GM19463 (cell line): ENCODE data around the gene ATP2B1.
"Not testable (repeated sequence)": the region's sequence is repeated elsewhere in the genome, so short reads cannot be mapped to it uniquely, and the experiment has no call there.

Experiments used
- ATAC-seq: cut with Tn5 transposase; IDR thresholded peaks from one replicate; pipeline ENCODE4 v1.9.1; 2021; ENCODE audit warnings: mild to moderate bottlenecking, moderate library complexity; ENCODE audit not compliant: unreplicated experiment

Gene ATP2B1

DNA sequence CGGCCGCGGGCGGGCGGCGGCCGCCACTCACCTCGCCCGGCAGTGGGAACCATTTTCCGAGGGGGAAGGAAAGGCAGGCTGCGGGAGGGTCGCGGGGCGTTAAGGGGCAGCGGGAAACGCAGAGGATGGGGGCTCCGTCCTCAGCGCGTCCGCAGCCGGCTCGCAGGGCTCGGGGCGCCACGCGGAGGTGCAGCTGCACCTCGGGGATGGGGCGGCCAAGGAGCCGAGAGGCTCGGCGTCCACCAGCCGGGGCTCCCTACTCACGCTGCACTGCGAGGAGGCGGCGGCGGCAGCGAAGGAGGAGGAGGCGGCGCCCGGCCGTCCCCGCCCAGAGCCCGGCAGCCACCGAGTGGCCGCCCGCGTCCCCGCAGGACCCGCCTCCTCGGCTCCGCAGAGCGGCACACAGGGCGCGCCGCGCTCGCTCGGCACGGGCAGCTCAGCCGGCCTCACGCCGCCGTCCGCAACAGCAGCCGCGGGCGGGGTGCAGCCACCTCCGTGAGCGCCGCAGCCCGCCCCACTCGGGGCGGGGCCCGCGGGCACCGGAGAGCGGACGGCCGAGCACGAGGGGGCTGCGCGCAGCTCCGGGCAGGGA is at the start of gene ATP2B1:
TSS of gene ATP2B1 (minus strand) at position 274 of the 592 bp plus-strand sequence. CDS start 52,952 bp downstream, outside the sequence.
- peak; percentile 54 for ATAC-seq

DNA sequence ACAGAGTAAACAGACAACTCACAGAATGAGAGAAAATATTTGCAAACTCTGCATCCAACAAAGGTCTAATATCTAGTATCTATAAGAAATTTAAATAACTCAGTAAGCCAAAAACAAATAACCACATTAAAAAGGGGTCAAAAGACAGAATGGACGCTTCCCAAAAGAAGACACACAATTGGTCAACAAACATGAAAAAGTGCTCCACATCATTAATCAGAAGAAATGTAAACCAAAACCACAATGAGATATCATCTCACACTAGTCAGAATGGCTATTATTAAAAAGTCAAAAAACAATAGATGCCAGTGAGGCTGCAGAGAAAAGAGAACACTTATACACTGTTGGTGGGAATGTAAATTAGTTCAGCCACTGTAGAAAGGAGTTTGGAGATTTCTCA is 49.3 kb upstream of the ATP2B1 start:
- not testable (repeated sequence) for ATAC-seq

DNA sequence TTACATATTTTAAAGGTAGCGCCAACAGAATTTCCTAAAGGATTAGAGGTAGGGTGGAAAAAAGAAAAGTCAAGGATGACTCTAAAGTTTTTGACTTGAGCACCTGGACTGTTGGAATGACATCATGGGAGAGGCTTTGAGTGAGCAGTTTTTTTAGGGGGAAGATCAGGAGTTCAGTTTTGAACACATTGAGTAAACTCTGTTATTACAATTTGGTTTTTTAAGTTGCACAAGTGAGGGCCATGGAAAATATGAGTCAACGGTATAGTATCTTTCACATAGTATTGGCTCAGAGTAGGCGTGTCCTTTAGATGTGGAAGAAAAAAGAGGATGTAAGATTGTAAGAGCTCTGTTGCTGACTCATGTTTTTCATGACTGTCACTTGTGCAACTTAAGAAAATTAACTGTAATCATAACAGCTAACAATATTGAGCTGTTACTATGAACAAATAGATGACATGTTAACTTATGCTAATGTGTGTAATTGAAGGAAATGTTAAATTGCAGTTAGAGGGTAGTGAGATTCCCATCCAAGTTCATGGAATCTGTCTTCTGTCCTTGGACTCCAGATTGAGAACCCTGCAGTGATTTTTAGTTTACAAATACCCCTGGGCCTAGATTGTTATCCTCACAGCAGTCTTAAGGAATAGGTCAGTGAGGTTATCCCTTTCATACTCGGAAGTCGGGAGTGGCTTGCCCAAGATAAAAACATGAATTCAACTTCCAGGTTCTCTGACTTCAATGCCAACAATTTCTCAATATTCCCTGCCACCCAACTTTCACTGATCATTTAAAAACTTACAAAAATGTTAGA is 48.2 kb upstream of the ATP2B1 start:
- peak; percentile 91 for ATAC-seq

DNA sequence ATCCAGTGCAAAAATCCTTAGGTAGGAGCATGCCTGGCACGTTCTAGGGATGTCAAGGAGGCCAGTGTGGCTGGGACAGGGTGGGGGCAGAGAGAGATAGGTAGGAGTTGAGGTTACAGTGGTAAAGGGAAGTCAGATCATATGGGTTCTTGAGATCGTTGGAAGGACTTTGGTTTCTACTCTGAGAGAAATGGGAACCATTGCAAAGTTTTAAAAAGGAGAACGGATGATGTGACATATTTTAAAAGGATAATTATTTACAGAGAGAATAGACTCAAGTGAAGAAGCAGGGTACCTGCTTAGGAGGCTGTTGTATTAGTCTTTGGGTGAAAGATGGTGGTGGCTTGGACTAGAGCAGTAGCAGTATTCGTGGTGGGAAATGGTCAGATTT is 47.6 kb upstream of the ATP2B1 start:
- ATAC-seq = peak; percentile 15

DNA sequence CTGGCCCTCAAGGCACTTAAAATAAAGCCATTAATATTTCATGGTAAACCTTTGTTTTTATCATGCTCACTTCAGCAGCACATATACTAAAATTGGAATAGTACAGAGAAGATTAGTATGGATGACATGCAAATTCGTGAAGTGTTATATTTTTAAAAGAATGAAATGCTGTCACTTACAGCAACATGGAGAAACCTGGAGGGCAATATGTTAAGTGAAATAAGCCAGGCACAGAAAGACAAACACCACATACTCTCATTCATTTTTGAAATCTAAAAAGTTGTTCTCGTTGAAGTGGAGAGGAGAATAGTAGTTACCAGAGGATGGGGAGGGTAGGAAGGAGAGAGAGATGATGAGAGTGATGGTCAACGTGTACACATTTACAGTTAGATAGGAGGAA is 45.4 kb upstream of the ATP2B1 start:
- no peak for ATAC-seq

DNA sequence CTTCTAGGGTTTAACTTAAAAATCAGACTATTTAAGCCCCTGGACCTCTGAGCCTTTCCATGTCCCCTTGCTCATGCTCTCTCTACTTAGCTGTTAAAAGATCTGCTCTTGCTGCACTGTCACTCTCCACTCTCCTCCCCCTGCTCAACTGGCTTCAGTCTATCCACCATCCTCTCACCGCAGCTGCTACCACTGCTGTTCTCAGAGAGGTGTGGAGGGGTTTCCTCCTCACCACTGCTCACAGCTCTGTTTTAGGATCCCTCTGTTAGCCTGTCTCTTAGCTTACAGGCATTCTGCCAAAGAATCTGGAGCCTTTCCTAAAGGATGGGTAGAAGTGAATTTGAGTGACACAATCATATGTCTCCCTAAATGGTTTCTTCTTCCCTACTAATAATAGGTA is 43.7 kb upstream of the ATP2B1 start:
- ATAC-seq = peak; percentile 34

DNA sequence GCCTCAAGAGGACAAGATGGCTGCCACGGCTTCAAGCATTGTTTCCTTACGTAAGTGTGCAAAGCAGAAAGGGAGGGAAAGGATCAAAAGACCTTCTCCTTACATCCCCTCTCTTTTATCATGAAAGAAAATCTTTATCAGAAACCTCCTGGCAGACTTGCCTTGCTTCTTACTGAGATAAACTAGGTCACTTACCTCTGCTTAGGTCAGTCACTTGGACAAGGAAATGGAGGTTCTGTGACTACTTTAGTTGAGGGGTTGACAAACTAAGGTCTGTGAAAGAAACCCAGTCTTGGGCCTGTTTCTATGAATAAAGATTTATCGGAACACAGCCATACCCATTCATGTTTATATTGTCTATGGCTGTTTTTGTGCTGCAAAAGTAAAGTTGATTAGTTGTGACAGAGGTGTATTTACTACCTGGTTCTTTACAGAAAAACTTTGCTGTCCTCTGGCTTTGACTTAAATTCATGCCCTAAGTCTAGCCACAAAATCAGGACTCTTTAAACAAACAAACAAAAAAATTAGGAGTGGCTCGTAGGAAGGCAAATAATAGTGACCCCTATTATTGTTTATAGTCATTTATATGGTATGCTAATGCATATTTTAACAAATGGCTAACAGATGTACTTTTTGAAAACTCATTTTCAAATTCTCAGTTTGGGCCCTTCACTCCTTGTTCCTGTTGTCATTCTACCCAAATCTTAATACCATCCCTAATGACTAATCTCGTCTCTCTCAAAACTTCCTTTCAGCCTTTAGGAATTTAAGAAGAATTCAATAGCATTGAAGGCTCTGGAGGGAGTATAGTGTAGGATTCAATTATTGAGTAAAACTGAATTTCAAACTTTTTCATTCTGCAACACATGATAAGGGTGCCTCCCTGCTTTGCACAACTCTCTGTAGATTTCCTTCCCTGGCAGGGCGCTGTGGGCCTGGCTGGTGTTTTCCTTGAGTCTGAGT is 42.0 kb upstream of the ATP2B1 start:
- ATAC-seq = no peak

DNA sequence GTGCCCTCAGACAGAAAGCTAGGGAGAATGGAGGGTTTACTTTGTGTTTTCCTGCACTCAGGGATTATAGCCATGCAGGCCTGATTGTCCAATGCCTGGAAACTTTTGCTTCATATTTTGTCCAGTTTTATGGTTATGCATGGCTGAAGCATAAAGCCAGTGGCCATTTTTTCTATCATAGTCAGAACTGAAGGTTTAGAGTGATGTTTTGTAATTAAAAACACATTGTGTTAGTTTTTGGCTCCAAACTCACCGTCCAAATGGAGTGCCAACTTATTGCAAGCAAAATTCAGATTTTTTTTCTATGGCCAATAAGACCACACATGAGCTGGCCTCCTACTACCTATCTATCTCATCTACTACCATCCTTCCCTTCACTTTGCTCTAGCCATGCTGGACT is 40.2 kb upstream of the ATP2B1 start:
- no peak for ATAC-seq

DNA sequence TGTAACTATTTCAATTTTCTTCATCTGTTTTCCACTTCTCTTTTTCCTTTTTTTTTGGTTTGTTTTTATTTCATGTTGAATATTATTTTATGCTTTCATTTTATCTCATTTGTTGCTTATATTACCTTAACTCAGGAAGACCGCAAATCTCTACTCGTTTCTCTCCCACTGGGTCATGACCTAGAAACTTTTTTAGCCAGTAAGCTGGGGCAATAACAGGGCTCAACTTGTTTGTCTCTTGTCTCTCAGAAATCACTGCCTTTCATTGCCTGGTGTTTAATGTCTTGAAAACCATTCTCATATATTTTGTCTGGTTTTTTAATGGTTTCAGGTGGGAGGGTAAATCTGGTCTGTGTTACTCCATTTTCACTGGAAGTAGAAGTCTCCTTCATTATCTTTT is 36.6 kb upstream of the ATP2B1 start:
- no peak for ATAC-seq

DNA sequence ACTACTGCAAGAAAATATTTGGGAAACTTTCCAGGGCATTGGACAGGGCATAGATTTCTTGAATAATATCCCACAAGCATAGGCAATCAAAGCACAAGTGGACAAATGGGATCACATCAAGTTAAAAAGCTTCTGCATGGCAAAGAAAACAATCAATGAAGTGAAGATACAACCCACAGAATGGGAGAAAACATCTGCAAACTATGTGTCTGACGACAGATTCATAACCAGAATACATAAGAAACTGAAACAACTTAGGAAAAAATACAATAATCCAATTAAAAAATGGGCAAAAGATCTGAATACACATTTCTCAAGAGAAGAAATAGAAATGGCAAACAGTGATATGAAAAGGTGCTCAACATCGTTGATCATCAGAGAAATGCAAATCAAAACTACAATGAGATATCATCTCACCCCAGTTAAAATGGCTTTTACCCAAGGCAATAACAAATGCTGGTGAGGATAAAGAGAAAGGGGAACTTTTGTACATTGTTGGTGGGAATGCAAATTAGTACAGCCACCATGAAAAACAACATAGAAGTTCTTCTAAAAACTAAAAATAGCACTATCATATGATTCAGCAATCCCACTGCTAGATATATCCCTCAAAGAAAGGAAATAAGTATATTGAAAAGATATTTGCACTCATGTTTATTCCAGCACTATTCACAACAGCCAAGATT is 33.8 kb upstream of the ATP2B1 start:
- no peak for ATAC-seq

DNA sequence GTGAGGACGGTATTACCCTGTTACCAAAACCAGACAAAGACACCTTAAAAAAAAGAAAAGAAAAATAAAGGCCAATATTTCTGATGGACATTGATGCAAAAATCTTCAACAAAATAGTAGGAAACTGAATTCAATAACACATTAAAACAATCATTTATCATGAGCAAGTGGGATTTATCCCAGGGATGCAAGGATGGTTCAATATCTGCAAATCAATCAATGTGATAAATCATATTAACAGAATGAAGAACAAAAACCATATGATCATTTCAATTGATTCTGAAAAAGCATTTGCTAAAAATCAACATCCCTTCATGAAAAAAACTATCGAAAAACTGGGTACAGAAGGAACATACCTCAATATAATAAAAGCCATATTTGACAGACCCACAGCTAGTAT is 32.3 kb upstream of the ATP2B1 start:
- ATAC-seq = no peak

DNA sequence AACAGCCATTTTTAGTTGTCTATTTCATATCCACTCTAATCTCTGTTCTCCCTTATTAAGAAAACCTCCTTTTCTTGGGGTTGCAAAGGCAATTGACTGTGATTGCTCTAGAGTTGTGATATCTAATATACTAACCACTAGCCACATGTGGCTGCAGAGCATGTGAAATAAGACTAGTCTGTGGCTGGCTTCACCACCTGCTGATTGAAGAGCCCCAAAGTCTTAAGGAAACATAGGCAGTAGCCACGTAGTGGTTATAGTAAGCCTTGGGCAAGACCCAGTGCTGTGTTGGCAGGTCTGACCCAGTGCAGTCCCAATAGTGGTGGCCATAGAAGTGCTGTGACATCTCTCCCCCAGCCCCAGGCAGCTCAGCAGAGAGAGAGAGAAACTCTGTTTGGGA is 28.4 kb upstream of the ATP2B1 start:
- ATAC-seq = no peak

DNA sequence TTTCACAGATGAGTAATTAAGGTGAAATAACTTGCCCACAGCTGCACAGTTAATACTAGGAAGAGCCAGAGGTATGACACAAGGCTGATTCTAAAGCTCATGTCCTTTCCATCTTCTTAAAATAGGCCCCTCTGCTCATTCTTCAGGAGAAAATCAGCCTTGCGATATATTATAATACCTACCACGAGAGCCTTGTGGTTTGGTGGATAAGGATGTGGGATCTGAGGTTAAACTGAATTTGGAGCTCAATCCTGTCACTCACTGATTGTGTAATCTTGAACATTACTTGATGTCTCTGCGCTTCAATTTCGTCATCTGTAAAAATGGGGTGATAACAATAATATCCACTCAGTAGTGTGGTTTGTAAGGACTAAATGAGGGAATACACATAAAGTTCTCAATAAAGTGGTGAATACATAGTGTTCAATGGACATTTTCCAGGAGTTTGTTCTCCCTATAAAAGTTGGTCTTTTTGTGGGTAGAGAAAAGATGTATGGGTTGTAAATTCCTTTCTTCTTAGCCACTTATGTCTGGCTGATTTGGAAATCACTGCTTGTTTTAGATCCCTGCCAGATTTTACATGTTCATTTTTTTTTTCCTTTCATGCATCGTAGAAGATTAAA is 25.1 kb upstream of the ATP2B1 start:
- ATAC-seq = no peak

DNA sequence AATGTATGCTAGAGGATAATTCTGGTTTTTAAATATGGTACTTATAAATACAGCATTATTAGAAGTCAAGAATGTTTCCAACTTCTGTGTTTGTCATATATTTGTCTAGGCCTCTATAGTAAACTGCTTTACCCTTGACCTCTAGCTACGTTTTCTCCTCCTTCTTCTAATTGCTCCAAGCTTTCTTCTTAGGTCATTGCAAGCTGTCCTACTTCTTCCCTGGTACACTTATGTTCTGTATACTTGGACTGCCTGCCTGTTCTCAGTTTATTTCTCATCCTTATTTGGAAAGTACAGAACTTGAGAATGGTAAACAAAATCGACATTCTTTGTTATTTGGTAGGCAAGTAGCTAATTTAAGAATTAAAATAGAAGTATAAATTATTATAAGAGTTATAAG is 23.9 kb upstream of the ATP2B1 start:
- ATAC-seq = no peak

DNA sequence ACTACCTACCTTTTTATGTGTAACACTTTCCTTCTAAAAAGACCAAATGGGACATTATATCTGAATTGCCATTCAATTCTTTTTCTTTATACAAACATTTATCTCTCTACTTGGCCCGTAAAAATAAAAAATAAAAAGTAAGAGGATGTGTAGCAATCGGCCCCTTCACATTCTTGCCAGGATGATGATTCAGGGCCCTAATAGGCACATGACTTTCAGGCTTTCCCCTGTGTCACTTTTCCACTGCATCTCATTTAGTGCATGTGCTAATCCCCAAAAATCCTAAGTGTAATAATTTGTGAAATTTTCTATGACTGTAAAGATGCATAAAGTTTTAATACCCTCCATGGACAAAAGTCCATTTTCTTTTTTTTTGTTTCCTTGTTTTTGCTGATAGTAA is 23.0 kb upstream of the ATP2B1 start:
- no peak for ATAC-seq

DNA sequence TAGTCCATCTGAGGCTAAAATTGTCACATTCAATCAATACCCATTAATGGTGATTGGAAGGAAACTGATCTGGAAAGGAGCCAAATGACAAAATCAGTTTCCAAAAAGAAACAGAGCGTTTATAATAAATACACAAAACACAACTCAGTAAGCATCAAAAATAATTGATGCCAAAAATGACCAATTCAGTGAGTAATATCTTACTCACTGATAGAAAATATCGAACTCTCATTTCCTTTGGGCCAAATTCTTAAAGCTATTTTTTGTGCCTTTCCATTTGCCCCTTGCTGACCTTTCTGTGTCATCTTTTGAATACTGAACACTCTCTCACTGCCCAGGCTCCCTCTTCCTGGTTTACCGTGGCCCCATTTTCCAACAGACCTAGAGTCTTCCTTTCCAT is 22.5 kb upstream of the ATP2B1 start:
- ATAC-seq = no peak

DNA sequence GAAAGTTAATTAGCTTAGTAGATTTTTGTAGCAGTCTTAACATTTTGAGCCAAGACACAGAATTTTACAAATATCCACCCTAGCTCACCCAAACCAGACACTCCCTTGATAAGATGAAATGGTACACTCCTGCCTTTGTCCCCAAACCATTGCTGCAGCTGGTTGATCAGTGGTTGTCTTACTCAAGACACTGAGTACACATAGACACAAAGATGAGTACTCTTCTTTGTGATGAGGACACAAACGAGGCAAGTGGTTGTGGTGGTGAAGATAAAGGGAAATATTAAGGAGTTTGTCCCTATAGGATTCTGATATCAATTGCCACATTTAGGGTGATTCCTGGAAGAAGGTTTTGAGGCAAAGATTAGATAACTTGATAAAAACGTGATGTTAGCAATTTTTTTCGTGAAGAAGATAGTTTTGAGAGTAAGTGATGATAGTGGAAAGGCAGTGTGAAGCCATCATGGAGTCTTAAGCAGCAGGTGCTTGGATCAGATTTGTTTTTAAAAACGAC is 21.4 kb upstream of the ATP2B1 start:
- no peak for ATAC-seq

DNA sequence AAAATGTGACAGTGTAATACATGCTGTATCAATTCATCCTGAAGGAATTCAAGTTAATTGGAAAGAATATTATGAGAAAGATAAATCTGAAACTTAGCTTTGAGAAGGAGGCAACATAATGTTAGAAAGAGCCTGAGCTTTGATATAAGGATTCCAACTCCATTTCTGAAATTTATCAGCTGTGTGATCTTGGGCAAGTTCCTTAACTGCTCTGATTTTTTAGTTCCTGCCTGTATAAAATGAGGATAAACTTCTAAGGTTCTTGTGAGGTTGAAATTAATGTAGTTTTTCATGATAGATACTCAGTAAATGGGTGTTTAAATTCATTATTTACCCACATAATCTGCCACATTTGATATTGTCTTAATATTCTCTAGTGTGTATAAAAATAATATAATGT is 14.6 kb upstream of the ATP2B1 start:
- no peak for ATAC-seq

DNA sequence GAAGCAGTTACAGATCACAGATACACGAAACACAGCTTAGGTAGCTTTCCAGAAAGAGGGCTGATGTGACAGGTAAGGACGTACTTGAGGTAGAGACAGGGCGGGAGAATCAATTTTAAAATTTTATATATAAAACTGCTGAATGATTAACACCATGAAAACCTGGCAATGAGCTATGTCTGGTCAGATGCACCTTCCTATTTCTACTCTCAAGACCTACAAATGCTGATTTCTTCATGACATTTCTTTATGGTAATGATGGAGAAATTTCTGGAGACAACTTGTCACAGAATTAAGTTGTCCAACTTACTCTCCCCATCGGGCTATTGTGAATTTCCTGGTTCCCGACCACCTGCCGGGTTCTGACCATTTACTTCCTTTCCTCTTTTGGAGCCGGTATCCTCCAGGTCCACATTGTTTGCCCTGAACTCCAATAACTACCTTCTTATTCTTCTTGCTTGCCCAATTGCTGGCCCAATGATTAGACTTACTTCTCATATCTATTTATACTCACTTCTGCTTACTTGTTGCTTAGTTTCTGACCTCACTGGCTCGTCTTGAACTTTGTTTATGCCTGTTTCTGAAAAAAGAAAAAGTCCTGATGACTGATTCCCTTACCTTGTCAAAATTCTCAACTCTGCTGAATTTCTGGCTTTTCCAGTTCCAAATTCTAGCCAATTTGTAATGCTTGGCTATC is 12.8 kb upstream of the ATP2B1 start:
- ATAC-seq = peak; percentile 94
